D721Med (cell line): ENCODE data around the gene ZNF771.

Experiments
- DNase-seq: peaks from one replicate; pipeline ENCODE4 v3.0.0; 2011; ENCODE audit warnings: low spot score; ENCODE audit not compliant: insufficient read length
- FAIRE-seq: peaks from 2 replicates; lab custom pipeline; 2011; peaks lifted over from hg19 to GRCh38; lab: Jason Lieb, UNC
- CTCF ChIP-seq: IDR thresholded peaks from 2 replicates; pipeline ENCODE4 v1.5.1; 2012; ENCODE audit warnings: mild to moderate bottlenecking, control low read depth; ENCODE audit not compliant: insufficient read depth; ENCODE audit errors: missing control alignments

Gene ZNF771

GRCh38 chr16:30399435-30400186 is 7.8 kb upstream of the ZNF771 start:
- no peak for TF ChIP-seq CTCF
- DNase-seq (no peak), FAIRE-seq (no peak)

GRCh38 chr16:30401768-30402425 is 5.5 kb upstream of the ZNF771 start:
- FAIRE-seq (no peak), DNase-seq (no peak)
- TF ChIP-seq CTCF, result no peak

GRCh38 chr16:30406795-30407101 is 658 bp upstream of the ZNF771 start:
- FAIRE-seq, result no peak
- DNase-seq, result no peak
- no peak for TF ChIP-seq CTCF

- DNase-seq (no peak), FAIRE-seq (no peak)
- TF ChIP-seq CTCF, result no peak
Observed at GRCh38 chr16:30407804-30408534, 563 bp downstream of the ZNF771 start.

GRCh38 chr16:30409125-30410060 is 2.0 kb downstream of the ZNF771 start:
- TF ChIP-seq CTCF, result peak; percentile 96
- DNase-seq, result no peak
- no peak for FAIRE-seq

- no peak for TF ChIP-seq CTCF
- no peak for FAIRE-seq
- no peak for DNase-seq
Observed at GRCh38 chr16:30413112-30413806, 5.9 kb downstream of the ZNF771 start.
